Measurements from ENCODE around the gene TGIF2. TPM values are rescaled to one million over a fixed set of nuclear protein-coding genes. Genes with fewer than 3 reads are reported as not detected.

The TGIF2 gene
- total and polyA plus RNA-seq, 2 of the 13 experiments (the other 11 are each of a cell fraction or from before 2014, with no cell fraction given): 41.3 to 53.9 TPM

- H3K4me1 ChIP-seq (ENCODE audit: insufficient read depth, low read length): peaks cover 51% of the 10 kb centered on the region
- H3K9me3 ChIP-seq (ENCODE audit: low read length): no peaks in the 10 kb centered on the region
- ChIA-PET CTCF (ENCODE audit: low intra/inter-chr PET ratio, low total read pairs) (no interaction called here), POLR2A (interaction anchor here (1.4 kb wide), 1 partner anchor 55 kb away, joined by 3 read pairs; the partner anchor contains the start of gene RAB5IF)
- H2AFZ ChIP-seq (ENCODE audit: low read length): no peak overlapping the region
- H3K9ac ChIP-seq (ENCODE audit: insufficient read depth, low read depth, low read length): peak overlapping the region; percentile 39; the same call in 1 of the 2 replicates
- ATAC-seq: no peak
- H3K4me3 ChIP-seq (replicated peaks in 1 of 3; ENCODE audit: insufficient read depth in 1 of 3, low read depth in 2 of 3, low read length in 3 of 3): no peak overlapping the region; a peak in 1 of 6 replicates
- in situ Hi-C loops (cut with HindIII; ENCODE audit: extremely low pct_ligation_motif_present, low pct_unique_long_range_greater_than_20kb): no loop called here
- H3K79me2 ChIP-seq (ENCODE audit: insufficient read depth, low read length): no peaks in the 10 kb centered on the region
- H3K27ac ChIP-seq (ENCODE audit: extremely low read length, insufficient read depth, low read length): no peak overlapping the region
- H3K27me3 ChIP-seq (ENCODE audit: control insufficient read depth in 1 of 2, insufficient read depth in 2 of 2, low read length in 2 of 2): no peaks in the 10 kb centered on the region
- H3K4me2 ChIP-seq (ENCODE audit: low read depth, low read length): 0 out of 2 replicates have a peak overlapping the region, but pooled peaks have one; percentile 38
- H3K36me3 ChIP-seq (replicated peaks in 1 of 2; ENCODE audit: control insufficient read depth in 1 of 2, insufficient read depth in 2 of 2, low read length in 2 of 2): no peaks in the 10 kb centered on the region
- WGBS (ENCODE audit: low lambda C conversion rate): 84% methylated on average over 14 of the region's 15 CpGs
- BruUV-seq (replicated peaks): no TSS peak
- no peaks in the 10 kb centered on the region for H4K20me1 ChIP-seq (ENCODE audit: insufficient read depth, low read length)
- intact Hi-C loops (cut with micrococcal nuclease; ENCODE audit: unreplicated experiment): loop anchor here (10.0 kb wide), 1 partner anchor 204 kb away; no protein-coding TSS in a partner anchor
- no peak for FAIRE-seq
- TF ChIP-seq HINFP (CRISPR knock-in tag; IDR thresholded peaks at IDR 0.05; ENCODE audit: low read depth): no peak
- TF ChIP-seq TCF12 (IDR thresholded peaks at IDR 0.05): no peak
- no peak for TF ChIP-seq TCF12 (CRISPR knock-in tag; IDR thresholded peaks at IDR 0.05)
- TF ChIP-seq NCOA1 (CRISPR knock-in tag; IDR thresholded peaks at IDR 0.05): no peak
- 0 out of 2 replicates have a peak, but pooled peaks have one; percentile 32 for TF ChIP-seq ZBTB7A (CRISPR knock-in tag; IDR thresholded peaks at IDR 0.05)
- peak; percentile 17 for TF ChIP-seq ZNF781 (CRISPR knock-in tag; IDR thresholded peaks at IDR 0.05; ENCODE audit: borderline replicate concordance, not compliant biosample characterization)
- no peak for TF ChIP-seq SMAD3 (CRISPR knock-in tag; IDR thresholded peaks at IDR 0.05)
- peak; percentile 34 for TF ChIP-seq AGO2 (optimal IDR thresholded peaks at IDR 0.05; ENCODE audit: low read depth, low read length)
- DNase-seq (ENCODE audit: low spot score): no peak
Observed at GRCh38 chr20:36550790-36551299, 22.6 kb upstream of the TGIF2 start.
